Calu3 (cell line): ENCODE results near the gene MICALL1. TPM values are rescaled to one million over a fixed set of nuclear protein-coding genes. Genes with fewer than 3 reads are reported as not detected.

Source experiments
- BruUV-seq: library from RNA; stranded (reverse); fragments of 400-500 nt; replicated peaks from 2 replicates; lab custom pipeline; 2021; lab: Mats Ljungman, UMichigan
- CTCF ChIA-PET: fragments of 300-600 bp; sonication (Branson Sonifier 250); formaldehyde crosslinking; loops from one replicate; lab custom pipeline; 2022; ENCODE audit warnings: antibody characterized with exemption; lab: Charles Lee
- DNase-seq: peaks from one replicate; pipeline ENCODE4 v3.0.0; 2022
- H3K27ac Mint-ChIP-seq: one replicate; pipeline ENCODE4 v1.8.0; 2022; ENCODE audit warnings: mixed read lengths; ENCODE audit not compliant: unreplicated experiment
- H3K27me3 Mint-ChIP-seq: one replicate; pipeline ENCODE4 v1.8.0; 2022; ENCODE audit warnings: mixed read lengths; ENCODE audit not compliant: unreplicated experiment
- H3K36me3 Mint-ChIP-seq: one replicate; pipeline ENCODE4 v1.8.0; 2022; ENCODE audit warnings: mild to moderate bottlenecking, moderate library complexity, mixed read lengths; ENCODE audit not compliant: insufficient read depth, unreplicated experiment
- H3K4me1 Mint-ChIP-seq: one replicate; pipeline ENCODE4 v1.8.0; 2022; ENCODE audit warnings: mild to moderate bottlenecking, low read depth, mixed read lengths; ENCODE audit not compliant: unreplicated experiment
- H3K4me3 Mint-ChIP-seq: one replicate; pipeline ENCODE4 v1.8.0; 2022; ENCODE audit warnings: mild to moderate bottlenecking, low read depth, moderate library complexity, mixed read lengths; ENCODE audit not compliant: unreplicated experiment
- H3K9me3 Mint-ChIP-seq: one replicate; pipeline ENCODE4 v1.8.0; 2022; ENCODE audit warnings: low read depth, mixed read lengths; ENCODE audit not compliant: unreplicated experiment
- intact Hi-C: fragments of 100-400 bp; cut with micrococcal nuclease; formaldehyde crosslinking; loops from one replicate; pipeline ENCODE4 v1.10.0; 2022; ENCODE audit not compliant: unreplicated experiment
- total RNA-seq: library from RNA; stranded (reverse); gene quantifications from 2 replicates; pipeline ENCODE4 v1.2.3, GENCODE V29; 2022
- TF ChIP-seq, protein P1 (sequence below): fragments of 200-600 bp; IDR thresholded peaks from one replicate; pipeline ENCODE4 v1.8.0; 2022; ENCODE audit warnings: antibody characterized with exemption; ENCODE audit not compliant: unreplicated experiment

The MICALL1 gene
- total RNA-seq, 1 experiment from 2014 or later = 69.7 TPM

DNA sequence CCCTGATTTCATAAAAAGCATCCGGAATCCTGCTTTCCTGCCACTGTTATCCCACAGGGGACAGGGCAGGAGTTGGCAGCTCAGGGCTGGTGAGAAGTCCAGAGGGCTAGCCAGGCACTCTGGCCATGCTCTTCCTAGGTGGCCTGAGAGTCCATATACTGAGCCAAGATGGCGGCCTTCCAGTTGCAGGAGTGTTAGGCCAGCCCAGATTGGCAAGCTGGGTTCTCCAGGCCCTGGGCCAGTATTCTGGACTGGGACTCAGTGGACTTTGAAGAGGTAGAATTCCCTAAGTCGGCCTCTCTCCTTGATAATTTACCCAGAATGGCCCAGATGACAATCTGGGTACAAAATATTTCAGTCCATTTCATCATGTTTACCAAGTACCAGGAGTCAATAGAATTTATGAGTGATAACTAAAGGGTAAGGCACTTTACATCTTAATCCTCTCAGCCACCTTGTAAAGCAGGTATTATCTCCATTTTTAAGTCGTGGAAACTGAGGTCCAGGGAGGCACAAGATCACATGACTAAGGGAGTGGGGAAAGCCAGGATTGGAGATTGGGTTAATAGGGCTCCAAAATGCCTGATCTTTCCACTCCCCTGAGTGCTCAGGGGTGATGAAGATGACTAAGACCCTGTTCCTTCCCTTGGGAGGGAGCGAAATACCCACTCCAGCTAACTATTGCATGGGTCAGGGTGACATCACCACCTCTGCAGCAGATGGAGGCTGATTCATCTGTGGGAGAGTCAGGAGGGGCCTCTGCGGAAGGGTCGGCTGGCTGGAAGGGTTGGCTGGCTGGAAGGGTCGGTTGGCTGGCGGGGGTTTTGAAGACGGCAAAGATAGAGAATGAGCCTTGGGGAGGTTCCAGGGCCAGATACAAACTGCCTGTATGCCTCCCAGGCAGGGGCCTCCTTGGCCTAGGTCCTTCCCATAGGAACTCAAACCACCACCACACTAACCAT is 1.2 kb upstream of the MICALL1 start:
- BruUV-seq = TSS peak; percentile 84
- Mint-ChIP-seq H3K9me3 (no peaks in the 10 kb centered on the region), H3K4me1 (peaks cover 34% of the 10 kb centered on the region), H3K27ac (peak overlapping the region; percentile 89), H3K36me3 (peaks cover 46% of the 10 kb centered on the region), H3K4me3 (peak overlapping the region; percentile 76), H3K27me3 (no peaks in the 10 kb centered on the region)
- intact Hi-C loops = no loop called here
- DNase-seq = peak; percentile 53
- TF ChIP-seq, protein P1, sequence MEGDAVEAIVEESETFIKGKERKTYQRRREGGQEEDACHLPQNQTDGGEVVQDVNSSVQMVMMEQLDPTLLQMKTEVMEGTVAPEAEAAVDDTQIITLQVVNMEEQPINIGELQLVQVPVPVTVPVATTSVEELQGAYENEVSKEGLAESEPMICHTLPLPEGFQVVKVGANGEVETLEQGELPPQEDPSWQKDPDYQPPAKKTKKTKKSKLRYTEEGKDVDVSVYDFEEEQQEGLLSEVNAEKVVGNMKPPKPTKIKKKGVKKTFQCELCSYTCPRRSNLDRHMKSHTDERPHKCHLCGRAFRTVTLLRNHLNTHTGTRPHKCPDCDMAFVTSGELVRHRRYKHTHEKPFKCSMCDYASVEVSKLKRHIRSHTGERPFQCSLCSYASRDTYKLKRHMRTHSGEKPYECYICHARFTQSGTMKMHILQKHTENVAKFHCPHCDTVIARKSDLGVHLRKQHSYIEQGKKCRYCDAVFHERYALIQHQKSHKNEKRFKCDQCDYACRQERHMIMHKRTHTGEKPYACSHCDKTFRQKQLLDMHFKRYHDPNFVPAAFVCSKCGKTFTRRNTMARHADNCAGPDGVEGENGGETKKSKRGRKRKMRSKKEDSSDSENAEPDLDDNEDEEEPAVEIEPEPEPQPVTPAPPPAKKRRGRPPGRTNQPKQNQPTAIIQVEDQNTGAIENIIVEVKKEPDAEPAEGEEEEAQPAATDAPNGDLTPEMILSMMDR = no peak
- CTCF ChIA-PET = interaction anchor here (1.0 to 1.9 kb wide), 2 partner anchors 9 to 29 kb away, joined by 5 to 14 read pairs; no protein-coding TSS in a partner anchor

DNA sequence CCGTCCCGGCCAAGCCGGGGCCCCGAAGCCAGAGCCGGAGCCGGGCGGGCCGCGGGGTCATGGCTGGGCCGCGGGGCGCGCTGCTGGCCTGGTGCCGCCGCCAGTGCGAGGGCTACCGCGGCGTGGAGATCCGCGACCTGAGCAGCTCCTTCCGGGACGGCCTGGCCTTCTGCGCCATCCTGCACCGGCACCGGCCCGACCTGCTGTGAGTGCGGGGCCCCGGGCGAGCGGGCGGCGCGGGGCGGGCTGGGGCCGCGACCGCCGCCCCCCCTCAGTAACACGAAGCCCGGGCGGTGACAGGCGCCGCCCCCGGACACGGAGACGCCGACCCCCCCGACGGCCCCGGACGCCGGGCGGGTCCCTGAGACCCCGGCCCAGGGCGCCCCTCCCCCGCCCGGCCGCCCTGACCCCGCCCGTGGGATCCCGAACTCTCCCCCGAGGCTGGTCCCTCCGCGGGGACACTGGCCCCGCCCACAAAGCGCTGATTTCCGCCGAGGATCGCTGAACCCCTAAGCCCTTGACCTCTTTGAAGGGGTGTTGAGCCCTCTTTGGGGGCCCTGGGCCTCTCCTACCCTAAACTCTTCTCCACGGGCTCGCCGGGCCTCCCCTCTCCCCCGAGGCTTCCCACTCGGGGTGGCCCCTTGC is 389 bp downstream of the MICALL1 start:
- CTCF ChIA-PET = interaction anchor here (0.8 to 1.9 kb wide), 2 partner anchors 11 to 19 kb away, joined by 4 to 14 read pairs; no protein-coding TSS in a partner anchor
- DNase-seq = peak; percentile 40
- Mint-ChIP-seq H3K27ac (peak overlapping the region; percentile 52), H3K9me3 (no peaks in the 10 kb centered on the region), H3K36me3 (peaks cover 46% of the 10 kb centered on the region), H3K4me3 (peak overlapping the region; percentile 76), H3K27me3 (no peaks in the 10 kb centered on the region), H3K4me1 (peaks cover 26% of the 10 kb centered on the region)
- intact Hi-C loops = no loop called here
- TF ChIP-seq, protein P1 = no peak
- BruUV-seq = no TSS peak

DNA sequence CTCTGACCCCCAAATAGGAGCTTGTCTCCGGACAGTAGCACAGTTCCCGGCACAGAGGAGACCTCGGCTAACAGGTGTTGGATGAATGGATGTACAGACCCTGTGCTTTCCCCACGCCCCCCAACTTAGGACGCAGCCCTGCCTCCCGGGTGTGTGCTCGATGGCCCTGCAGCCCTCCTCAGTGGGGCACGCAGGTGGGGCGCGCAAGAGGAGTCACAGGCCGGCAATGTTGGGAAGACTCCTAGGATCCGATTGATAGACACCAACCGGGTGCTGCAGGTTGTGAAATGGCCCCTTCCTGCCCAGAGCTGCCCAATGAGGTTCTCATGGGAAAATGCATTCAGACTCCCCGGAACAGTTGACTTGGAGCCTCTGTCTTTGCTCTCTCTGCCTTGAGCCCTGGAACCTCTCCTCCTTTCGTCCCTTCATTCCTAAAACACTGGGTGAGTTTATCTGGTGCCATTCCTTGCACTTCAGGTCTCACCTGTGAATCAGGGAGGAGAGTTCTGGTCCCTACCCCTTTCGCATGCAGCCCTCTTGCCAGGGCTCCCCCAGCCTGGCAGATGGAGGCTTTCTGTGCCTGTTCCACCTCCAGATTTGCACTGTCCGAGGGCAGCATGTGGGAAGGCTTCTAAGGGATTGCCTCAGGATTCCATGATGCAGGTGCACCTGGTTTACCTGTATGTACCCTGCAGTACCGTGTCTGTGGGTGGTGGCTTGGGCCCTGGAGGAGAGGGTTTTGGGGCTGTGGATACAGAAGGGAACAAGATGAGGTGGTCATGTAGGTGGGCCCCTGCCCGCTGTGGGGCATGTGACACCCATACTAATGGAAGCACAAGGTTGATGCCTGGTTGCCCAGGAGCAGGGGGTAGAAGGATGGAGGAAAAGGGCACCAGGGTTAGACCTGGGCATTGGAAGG is 1.2 kb downstream of the MICALL1 start:
- CTCF ChIA-PET = no interaction called here
- peak overlapping the region; percentile 52 for H3K27ac Mint-ChIP-seq

More for the DNA sequence above, 1.2 kb downstream of the MICALL1 start:
- Mint-ChIP-seq H3K27me3 (no peaks in the 10 kb centered on the region), H3K4me3 (peak overlapping the region; percentile 76), H3K4me1 (peaks cover 20% of the 10 kb centered on the region), H3K9me3 (no peaks in the 10 kb centered on the region), H3K36me3 (peaks cover 48% of the 10 kb centered on the region)
- TF ChIP-seq, protein P1 = no peak
- no peak for DNase-seq
- TSS peak; percentile 54 for BruUV-seq
- intact Hi-C loops = no loop called here
